K562 (cell line): Measurements from ENCODE around the gene GALNS. TPM values are rescaled to one million over a fixed set of nuclear protein-coding genes. Genes with fewer than 3 reads are reported as not detected.

Experiments used
- CREBBP ChIP-seq: IDR thresholded peaks from one replicate; pipeline ENCODE4 v1.6.1; 2012; ENCODE audit warnings: low read depth, mild to moderate bottlenecking, control low read depth, inconsistent platforms, low read length
- HDGF ChIP-seq: fragments of 450-650 bp; IDR thresholded peaks from 2 replicates; pipeline ENCODE4 v1.6.1; 2016
- MCM2 ChIP-seq: fragments of 450-650 bp; IDR thresholded peaks from 2 replicates; pipeline ENCODE4 v1.6.1; 2017; ENCODE audit warnings: low read depth, mild to moderate bottlenecking
- NEUROD1 ChIP-seq: fragments of 150-350 bp; IDR thresholded peaks from 2 replicates; pipeline ENCODE4 v1.6.1; 2014; ENCODE audit warnings: borderline replicate concordance, low read length, low read depth; ENCODE audit not compliant: partially characterized antibody
- NR2F6 ChIP-seq: fragments of 450-650 bp; formaldehyde crosslinking; IDR thresholded peaks from 2 replicates; pipeline ENCODE4 v1.4.0; 2020; ENCODE audit warnings: mild to moderate bottlenecking
- POLR2H ChIP-seq: IDR thresholded peaks from 2 replicates; pipeline ENCODE4 v1.6.1; 2016; ENCODE audit warnings: missing genetic modification characterization, low read depth, mild to moderate bottlenecking, control low read depth, missing compliant biosample characterization, moderate library complexity
- POLR3G ChIP-seq: IDR thresholded peaks from 2 replicates; pipeline ENCODE4 v1.6.1; 2011; ENCODE audit not compliant: insufficient read length, insufficient replicate concordance; ENCODE audit errors: extremely low read depth
- PTTG1 ChIP-seq: fragments of 450-650 bp; IDR thresholded peaks from 2 replicates; pipeline ENCODE4 v1.6.1; 2016; ENCODE audit warnings: low read depth, mild to moderate bottlenecking, missing genetic modification characterization, missing compliant biosample characterization
- SMARCA4 ChIP-seq: fragments of 450-650 bp; IDR thresholded peaks from 2 replicates; pipeline ENCODE4 v1.6.1; 2016
- SMARCA5 ChIP-seq: fragments of 450-650 bp; IDR thresholded peaks from 2 replicates; pipeline ENCODE4 v1.6.1; 2016
- SUPT5H ChIP-seq: fragments of 450-650 bp; IDR thresholded peaks from 2 replicates; pipeline ENCODE4 v1.6.1; 2016
- TEAD2 ChIP-seq: fragments of 450-650 bp; IDR thresholded peaks from 2 replicates; pipeline ENCODE4 v1.6.1; 2016; ENCODE audit warnings: missing genetic modification characterization, control low read depth, missing compliant biosample characterization
- ZNF584 ChIP-seq: fragments of 200-800 bp; sonication (Bioruptor generic); IDR thresholded peaks from 2 replicates; pipeline ENCODE4 v1.6.1; 2016; ENCODE audit warnings: low read depth, mild to moderate bottlenecking, missing genetic modification characterization, missing compliant biosample characterization
- polyA plus RNA-seq, 8 experiments: library from polyadenylated mRNA; depleted of rRNA in 4 of 8; stranded (reverse) in 5 of 8; unstranded in 3 of 8; fragments of >200 nt; fragmentation: Nextera tagmentation in 2 of 8; fragmentation: Illumina TruSeq in 1 of 8; extraction: Ambion mirVana in 2 of 8; extraction: Trizol in 1 of 8; gene quantifications; 2 replicates each; pipeline versions ENCODE4 v1.2.1 to v1.2.3, GENCODE V29; 2011 to 2014; ENCODE audit warnings: inconsistent platforms in 1 of 8, missing spikeins in 1 of 8
- total RNA-seq, 7 experiments: library from RNA; depleted of rRNA in 6 of 7; stranded (reverse); fragments of >200 nt in 6 of 7; fragmentation: Illumina TruSeq in 2 of 7; extraction: Trizol in 2 of 7; gene quantifications; 2 replicates each; pipeline versions ENCODE4 v1.2.1 to v1.2.3, GENCODE V29; 2011 to 2021; ENCODE audit warnings: low replicate concordance in 1 of 7
- TF ChIP-seq, protein P1 (sequence below): fragments of 450-650 bp; IDR thresholded peaks from 2 replicates; pipeline ENCODE4 v1.6.1; 2016; ENCODE audit warnings: mild to moderate bottlenecking, moderate library complexity
- TF ChIP-seq, protein P2 (sequence below): fragments of 450-650 bp; IDR thresholded peaks from 2 replicates; pipeline ENCODE4 v1.6.1; 2017; ENCODE audit warnings: mild to moderate bottlenecking, moderate library complexity
- TF ChIP-seq, protein P3 (sequence below): fragments of 450-650 bp; formaldehyde crosslinking; IDR thresholded peaks from 2 replicates; pipeline ENCODE4 v1.4.0; 2022; ENCODE audit warnings: missing genetic modification characterization

GALNS gene
- total and polyA plus RNA-seq, 9 of the 15 experiments (the other 6 are each of a cell fraction or from before 2014, with no cell fraction given): 0.38 to 13.2 (median 4.3) TPM

DNA sequence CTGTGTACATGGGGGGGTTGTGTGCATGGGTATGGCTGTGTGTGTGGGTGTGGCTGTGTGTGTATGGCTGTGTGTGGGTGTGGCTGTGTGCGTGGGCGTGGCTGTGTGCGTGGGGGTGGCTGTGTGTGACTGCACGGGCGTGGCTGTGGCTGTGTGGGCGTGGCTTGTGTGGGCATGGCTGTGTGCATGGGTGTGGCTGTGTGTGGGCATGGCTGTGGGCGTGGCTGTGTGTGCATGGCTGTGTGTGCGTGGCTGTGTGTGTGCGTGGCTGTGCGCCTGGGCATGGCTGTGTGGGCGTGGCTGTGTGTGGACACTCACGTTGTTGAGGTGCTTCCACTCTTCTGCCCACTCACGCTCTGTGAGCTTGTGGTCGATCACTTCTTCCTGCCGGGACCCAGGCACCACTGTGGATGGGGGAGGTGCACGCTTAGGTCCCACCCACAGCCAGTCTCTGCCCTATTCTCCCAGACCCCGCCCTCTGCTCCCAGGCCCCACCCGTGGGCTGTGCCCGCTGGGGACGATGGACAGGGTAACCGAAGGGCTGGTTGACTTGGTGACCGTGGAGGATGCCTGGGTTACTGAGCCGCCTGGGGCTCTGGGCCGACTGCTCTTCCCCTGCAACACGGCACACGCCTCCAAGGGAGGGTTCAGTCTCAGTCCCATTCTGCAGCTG lies 25.7 kb upstream of the GALNS start (continued):
- TF ChIP-seq, protein P1, sequence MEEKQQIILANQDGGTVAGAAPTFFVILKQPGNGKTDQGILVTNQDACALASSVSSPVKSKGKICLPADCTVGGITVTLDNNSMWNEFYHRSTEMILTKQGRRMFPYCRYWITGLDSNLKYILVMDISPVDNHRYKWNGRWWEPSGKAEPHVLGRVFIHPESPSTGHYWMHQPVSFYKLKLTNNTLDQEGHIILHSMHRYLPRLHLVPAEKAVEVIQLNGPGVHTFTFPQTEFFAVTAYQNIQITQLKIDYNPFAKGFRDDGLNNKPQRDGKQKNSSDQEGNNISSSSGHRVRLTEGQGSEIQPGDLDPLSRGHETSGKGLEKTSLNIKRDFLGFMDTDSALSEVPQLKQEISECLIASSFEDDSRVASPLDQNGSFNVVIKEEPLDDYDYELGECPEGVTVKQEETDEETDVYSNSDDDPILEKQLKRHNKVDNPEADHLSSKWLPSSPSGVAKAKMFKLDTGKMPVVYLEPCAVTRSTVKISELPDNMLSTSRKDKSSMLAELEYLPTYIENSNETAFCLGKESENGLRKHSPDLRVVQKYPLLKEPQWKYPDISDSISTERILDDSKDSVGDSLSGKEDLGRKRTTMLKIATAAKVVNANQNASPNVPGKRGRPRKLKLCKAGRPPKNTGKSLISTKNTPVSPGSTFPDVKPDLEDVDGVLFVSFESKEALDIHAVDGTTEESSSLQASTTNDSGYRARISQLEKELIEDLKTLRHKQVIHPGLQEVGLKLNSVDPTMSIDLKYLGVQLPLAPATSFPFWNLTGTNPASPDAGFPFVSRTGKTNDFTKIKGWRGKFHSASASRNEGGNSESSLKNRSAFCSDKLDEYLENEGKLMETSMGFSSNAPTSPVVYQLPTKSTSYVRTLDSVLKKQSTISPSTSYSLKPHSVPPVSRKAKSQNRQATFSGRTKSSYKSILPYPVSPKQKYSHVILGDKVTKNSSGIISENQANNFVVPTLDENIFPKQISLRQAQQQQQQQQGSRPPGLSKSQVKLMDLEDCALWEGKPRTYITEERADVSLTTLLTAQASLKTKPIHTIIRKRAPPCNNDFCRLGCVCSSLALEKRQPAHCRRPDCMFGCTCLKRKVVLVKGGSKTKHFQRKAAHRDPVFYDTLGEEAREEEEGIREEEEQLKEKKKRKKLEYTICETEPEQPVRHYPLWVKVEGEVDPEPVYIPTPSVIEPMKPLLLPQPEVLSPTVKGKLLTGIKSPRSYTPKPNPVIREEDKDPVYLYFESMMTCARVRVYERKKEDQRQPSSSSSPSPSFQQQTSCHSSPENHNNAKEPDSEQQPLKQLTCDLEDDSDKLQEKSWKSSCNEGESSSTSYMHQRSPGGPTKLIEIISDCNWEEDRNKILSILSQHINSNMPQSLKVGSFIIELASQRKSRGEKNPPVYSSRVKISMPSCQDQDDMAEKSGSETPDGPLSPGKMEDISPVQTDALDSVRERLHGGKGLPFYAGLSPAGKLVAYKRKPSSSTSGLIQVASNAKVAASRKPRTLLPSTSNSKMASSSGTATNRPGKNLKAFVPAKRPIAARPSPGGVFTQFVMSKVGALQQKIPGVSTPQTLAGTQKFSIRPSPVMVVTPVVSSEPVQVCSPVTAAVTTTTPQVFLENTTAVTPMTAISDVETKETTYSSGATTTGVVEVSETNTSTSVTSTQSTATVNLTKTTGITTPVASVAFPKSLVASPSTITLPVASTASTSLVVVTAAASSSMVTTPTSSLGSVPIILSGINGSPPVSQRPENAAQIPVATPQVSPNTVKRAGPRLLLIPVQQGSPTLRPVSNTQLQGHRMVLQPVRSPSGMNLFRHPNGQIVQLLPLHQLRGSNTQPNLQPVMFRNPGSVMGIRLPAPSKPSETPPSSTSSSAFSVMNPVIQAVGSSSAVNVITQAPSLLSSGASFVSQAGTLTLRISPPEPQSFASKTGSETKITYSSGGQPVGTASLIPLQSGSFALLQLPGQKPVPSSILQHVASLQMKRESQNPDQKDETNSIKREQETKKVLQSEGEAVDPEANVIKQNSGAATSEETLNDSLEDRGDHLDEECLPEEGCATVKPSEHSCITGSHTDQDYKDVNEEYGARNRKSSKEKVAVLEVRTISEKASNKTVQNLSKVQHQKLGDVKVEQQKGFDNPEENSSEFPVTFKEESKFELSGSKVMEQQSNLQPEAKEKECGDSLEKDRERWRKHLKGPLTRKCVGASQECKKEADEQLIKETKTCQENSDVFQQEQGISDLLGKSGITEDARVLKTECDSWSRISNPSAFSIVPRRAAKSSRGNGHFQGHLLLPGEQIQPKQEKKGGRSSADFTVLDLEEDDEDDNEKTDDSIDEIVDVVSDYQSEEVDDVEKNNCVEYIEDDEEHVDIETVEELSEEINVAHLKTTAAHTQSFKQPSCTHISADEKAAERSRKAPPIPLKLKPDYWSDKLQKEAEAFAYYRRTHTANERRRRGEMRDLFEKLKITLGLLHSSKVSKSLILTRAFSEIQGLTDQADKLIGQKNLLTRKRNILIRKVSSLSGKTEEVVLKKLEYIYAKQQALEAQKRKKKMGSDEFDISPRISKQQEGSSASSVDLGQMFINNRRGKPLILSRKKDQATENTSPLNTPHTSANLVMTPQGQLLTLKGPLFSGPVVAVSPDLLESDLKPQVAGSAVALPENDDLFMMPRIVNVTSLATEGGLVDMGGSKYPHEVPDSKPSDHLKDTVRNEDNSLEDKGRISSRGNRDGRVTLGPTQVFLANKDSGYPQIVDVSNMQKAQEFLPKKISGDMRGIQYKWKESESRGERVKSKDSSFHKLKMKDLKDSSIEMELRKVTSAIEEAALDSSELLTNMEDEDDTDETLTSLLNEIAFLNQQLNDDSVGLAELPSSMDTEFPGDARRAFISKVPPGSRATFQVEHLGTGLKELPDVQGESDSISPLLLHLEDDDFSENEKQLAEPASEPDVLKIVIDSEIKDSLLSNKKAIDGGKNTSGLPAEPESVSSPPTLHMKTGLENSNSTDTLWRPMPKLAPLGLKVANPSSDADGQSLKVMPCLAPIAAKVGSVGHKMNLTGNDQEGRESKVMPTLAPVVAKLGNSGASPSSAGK: no peak
- TF ChIP-seq SMARCA5 (no peak), NR2F6 (CRISPR knock-in tag) (no peak), POLR2H (tag) (no peak), SUPT5H (peak; percentile 85), HDGF (peak; percentile 87; the same call in 1 of the 2 replicates), CREBBP (no peak), TEAD2 (tag) (no peak), MCM2 (no peak), POLR3G (no peak), NEUROD1 (no peak), ZNF584 (no peak), PTTG1 (tag) (no peak), SMARCA4 (no peak)
- TF ChIP-seq, protein P2, sequence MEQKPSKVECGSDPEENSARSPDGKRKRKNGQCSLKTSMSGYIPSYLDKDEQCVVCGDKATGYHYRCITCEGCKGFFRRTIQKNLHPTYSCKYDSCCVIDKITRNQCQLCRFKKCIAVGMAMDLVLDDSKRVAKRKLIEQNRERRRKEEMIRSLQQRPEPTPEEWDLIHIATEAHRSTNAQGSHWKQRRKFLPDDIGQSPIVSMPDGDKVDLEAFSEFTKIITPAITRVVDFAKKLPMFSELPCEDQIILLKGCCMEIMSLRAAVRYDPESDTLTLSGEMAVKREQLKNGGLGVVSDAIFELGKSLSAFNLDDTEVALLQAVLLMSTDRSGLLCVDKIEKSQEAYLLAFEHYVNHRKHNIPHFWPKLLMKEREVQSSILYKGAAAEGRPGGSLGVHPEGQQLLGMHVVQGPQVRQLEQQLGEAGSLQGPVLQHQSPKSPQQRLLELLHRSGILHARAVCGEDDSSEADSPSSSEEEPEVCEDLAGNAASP: no peak
- TF ChIP-seq, protein P3, sequence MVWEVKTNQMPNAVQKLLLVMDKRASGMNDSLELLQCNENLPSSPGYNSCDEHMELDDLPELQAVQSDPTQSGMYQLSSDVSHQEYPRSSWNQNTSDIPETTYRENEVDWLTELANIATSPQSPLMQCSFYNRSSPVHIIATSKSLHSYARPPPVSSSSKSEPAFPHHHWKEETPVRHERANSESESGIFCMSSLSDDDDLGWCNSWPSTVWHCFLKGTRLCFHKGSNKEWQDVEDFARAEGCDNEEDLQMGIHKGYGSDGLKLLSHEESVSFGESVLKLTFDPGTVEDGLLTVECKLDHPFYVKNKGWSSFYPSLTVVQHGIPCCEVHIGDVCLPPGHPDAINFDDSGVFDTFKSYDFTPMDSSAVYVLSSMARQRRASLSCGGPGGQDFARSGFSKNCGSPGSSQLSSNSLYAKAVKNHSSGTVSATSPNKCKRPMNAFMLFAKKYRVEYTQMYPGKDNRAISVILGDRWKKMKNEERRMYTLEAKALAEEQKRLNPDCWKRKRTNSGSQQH (CRISPR knock-in tag): peak; percentile 63; the same call in 1 of the 2 replicates
